DMS 273 treated with DMSO at 0.1 percent for 48 hours (cell line): ENCODE measurements around the gene KCNQ5.

Experiments
- DNase-seq: peaks from one replicate; lab custom pipeline; 2025; lab: John Stamatoyannopoulos, UW

Gene KCNQ5

DNA sequence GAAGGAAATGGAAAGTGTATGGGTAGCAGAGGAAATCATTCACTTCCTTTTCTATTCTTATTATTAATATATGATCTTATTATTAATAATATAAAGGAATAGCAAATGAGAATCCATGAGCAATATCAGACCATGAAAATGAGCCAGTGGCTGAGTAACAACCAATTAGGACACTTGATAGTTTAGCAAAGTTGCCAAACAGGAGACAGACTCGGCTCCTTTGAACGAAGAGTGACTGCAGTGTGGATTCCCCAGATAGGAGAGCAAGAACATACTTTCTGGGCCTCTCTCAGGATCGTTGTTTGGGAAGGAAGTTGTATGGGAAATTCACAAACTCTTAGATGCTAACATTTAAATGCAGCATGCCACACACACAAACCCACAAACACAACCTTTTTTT lies 381.4 kb downstream of the KCNQ5 start:
- DNase-seq: no peak

DNA sequence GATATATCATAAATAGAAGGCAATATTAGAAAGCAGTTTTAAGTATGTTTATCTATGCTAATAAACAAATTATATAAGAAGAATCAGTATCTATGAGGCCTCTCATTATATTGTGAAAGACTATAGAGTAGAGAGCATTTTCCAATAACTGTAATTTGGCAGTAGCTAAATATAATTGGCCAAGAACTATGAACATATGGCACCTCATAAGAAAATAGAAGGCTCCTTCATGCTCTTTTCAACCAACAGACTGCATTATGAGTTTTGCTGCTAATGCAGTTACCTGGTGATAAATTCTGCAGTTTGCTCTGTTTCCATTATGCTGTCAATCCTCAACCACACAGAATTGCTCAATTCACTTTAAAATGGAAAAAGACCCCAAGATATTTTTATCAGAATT lies 382.4 kb downstream of the KCNQ5 start:
- DNase-seq: no peak

DNA sequence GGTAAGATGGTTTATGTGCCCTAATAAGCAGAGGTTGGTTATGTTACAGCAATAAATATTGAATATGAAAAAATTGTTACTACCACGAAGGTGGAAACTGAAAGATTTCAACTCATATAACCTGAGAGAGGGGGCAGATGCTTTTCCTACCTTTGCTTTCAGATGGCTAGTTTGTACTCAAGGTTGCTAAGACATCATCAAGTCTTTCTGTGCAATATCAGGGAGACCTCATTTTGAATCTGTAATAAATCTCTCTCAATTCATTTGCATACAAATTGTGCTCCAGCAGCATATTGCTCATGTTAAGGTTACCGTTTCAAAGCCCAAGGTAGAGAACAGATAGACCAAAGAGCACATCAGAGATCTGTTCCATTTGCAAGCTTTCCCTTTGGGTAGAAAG lies 383.0 kb downstream of the KCNQ5 start:
- DNase-seq: no peak

DNA sequence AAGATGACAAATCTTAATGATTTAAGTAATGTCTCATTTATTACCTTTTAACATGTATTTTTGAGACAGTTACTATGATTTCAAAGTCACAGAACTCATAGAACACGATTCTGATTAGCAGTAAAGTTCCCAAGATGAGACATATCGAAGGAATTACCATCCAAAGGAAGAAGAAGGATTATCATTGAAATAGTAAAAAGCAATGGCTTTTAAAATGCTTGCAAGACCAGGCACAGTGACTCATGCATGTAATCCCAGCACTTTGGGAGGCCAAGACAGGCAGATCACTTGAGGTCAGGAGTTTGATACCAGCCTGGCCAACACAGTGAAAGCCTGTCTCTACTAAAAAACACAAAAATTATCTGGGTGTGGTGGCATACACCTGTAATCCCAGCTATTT lies 384.3 kb downstream of the KCNQ5 start:
- no peak for DNase-seq

DNA sequence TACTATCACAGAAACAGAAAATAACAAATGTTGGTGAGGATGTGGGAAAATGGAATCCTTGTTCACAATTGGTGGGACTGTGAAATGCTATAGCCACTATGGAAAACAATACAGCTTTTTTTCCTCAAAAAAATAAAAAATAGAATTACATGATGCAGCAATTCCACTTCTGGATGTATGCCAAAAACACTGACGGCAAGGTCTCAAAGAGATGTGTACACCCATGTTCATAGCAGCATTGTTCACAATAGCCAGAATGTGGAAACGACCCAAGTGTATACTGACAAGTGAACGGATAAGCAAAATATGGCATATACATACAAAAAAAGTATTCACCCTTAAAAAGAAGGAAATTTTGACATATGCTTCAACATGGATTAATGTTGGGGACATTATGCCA lies 390.1 kb downstream of the KCNQ5 start:
- DNase-seq: no peak

DNA sequence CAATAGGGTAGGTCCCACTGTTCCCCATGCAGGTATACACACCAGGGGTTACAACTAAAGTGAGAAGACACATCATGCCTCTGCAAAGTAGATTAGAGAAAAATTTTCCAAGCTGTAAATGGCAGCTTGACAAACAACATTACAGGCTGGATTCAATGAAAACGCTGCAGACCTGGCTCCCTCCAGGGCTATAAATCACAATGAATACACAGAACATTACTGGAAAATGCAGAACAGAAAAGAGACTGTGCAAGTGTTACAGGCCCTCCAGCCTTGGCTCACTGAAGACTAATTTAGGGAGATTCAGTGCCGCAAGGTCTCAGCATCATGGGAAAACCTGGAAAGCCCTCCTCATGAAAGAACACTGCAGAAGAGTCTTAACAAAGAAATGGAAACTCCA lies 395.6 kb downstream of the KCNQ5 start:
- no peak for DNase-seq

DNA sequence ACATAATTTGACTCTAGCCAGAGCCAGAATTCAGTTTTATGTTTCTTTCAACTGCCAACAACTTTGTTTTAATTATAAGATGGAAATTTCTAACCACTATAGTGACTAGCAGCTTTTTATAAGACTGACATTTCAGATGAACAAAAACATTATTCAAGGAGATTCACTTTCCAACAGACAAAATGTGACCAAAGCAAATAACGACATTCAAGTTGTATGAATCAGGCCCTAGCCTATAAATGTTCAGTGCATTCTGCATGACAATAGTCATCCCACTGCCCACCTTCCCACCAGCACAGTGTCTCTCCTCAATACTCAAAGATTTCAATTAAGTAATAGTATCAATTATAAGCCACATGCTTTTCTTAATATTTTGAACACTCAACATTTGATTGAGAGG lies 402.7 kb downstream of the KCNQ5 start:
- no peak for DNase-seq

DNA sequence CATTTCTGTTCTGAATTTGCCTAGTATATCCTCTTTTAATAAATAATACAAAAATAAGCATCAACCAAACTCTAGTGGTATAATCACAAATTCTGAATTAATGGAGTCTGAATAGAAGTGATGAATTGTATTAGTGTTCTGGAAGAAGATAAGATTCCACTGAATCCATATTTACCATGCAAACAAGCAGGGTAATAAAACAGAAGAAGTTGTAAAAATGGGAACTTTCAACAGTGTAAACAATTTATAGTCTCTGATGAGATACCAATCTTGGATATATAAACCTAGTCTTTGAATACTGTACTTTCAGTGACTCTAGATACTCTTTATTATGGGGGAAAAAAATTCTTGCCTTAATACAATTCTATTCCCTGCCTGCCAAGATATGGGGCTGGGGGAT lies 405.8 kb downstream of the KCNQ5 start:
- DNase-seq: no peak

DNA sequence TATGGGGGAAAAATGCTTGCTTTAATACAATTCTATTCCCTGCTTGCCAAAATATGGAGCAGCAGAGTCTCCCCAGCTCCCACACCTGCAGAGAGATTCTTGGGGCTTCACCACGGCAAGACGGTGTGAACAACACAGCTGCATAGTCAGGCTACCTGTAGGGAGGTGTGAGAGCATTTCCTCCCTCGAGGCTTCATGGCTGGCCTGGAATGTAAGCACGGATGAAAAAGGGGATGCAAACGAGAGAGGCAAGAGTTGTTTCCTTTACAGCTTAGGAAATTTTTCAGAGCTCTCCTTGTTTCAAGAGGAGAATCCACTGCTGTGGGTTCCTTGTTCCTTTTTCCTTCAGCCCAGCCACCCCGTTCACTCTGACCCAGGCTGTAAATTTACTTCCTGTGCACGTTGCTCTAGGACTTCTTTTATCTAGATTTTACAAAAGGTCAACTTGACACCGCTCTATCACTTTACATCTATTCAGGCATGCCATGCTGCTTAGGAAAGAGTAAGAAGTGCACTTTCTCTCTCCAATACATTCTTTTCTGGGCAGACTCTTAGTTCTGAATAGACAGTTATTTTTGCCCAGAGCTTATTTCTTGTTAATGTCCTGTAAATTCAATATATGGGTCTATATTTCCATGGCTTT lies 406.4 kb downstream of the KCNQ5 start:
- DNase-seq: no peak

DNA sequence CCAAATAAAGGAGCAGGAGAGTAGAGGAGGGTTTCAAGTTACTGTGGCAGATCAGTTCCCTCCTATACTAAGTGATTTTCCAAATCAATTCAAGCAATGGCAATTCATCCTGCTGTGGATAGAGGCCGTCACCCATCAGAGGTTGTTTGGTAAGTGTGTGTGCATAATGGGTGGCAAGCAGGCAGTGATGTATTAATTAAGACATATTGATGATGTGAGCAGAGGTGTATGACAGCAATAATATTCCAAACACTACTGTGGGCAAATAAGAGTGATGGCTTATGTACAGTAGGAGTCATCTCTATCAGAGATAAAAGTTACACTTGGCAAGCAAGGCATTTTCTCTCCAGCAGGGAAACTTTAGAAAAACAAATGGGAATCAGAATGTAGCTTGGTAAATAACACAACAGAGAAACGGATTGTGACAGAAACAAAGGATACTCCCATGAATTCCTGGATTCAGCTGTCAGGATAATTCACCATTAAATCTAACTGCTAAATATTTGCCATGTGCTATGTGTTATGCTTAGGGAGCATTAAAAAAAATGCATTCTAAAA lies 407.1 kb downstream of the KCNQ5 start:
- DNase-seq: no peak

DNA sequence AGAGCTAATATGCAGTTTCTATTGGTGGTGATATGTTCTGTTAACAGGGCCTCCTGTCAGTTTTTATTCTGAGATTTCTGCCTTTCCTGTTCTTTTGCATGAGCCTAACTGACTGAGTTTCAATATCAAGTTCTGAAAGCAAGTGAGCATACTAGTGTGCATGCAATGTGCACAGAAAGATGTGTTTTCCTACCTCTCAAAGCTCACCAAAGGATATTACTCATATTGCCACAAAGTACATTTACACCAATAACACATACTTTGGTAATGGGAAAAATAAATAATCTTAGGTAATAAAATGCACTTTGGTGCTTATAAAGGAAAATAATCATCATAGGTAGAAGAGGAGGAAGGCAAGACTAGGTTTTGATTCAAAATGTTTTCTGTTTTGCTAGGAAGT lies 408.4 kb downstream of the KCNQ5 start:
- DNase-seq: no peak

DNA sequence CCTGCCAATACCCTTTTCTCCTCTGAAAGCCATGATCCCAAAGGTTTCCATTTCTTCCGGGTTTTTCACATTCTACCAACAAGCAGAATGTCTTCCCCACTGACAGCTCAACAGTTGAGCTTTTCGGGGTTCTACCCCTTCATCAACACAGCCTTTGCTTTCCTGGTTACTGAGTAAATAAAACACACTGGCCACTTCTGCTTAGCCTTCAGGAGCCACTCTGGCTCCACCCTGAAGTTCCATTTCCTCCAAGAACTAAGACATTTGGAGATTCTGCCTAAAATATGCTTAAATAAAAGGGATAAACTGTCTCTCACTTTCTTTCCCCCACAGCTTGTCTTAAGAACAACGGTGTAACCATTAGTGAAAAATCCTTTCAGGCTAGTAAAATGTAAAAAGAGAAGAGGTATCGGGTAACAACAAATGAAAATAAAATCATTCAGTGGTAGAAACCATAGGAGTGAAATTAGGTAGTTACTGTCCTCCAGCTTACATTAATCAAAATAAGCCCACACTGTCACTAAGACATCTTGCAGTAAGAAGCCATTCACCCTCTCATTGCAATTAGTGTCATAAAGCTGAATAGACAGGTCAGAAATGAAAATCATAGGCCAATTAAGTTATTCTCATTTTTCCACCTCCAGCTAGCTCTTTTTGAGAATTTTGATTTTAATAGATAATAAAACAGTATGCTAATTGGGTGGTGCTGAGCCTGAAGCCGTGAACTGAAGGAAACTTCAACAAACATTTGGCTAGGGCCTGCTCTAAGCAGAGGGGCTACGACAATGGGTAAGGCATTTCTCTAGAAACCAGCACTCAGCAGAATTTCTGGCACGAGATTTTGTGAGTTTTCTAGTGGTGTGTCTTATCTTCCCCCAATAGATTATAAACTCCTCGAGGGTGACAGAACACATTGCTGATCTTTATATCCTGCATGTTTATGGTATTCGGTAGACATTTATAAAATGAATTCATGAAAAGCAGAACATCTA lies 409.2 kb downstream of the KCNQ5 start:
- DNase-seq: no peak

DNA sequence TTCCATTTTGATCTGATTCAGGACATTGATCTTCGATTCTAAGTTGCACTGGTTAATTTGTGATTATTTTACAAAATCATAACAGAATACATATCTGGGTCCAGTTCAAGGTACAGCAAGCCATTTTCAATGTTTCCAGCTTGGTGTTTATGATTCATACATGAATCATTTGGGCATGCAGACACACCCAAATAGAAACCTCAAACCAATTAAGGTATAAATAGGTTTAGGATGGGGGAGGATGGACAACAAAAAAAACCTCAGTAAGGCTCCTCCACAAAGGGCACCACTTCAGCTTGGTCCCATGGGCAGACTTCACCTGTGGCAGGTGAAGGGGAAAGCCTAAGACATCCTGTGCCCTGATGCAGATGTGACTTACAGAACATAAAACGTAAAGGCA lies 410.7 kb downstream of the KCNQ5 start:
- DNase-seq: no peak

DNA sequence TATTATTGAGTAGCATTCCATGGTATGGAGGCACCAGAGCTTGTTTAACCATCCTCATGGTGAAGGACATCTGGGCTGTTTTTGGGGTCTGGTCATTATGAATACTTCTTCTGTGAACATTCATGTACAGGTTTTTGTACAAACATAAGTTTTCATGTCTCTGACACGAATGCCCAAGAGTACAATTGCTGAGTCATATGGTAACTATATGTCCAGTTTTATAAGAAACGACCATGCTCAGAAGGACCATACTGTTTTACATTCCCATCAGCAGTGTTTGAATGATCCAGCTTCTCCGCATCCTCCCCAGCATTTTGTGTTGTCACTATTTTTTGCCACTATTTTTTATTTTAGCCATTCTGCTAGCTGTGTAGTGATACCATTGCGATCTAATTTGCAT lies 414.8 kb downstream of the KCNQ5 start:
- DNase-seq: no peak

DNA sequence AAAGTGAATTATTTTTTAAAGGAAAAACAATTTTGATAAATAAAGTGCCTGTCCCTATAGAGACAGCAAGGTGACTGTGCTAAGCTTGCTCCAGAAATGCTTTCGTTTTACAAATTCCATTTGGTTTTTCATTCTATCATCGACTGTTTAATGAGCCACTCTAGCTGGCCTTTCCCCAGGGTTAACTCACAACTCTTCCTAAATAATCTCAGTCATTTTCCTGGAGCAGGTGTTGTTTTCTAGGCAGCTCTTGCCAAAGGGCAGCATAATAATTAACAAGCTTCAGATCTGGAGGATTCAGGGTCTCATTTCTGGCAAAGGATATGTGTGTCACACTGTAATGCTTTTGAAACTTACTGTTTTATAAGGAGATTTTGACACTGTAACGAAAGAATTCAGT lies 419.2 kb downstream of the KCNQ5 start:
- no peak for DNase-seq

DNA sequence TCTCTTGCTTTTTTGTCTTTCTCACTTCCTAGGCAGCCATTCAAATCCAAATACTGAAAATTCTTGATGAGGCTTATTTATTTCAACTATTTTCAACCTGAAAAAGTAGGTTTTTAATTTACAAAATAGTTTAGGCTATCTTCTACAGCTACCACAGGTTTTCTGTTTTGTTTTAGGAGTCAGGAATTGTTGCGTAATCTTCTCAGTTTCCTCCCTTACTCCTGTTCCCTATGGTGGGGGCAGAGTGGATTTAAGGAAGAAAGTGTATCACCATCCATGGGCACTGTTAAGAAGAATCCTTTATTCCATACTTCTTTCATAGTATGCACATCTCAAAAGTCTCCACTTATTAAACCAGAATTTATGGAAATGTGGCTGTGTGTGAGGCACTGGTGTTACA lies 421.0 kb downstream of the KCNQ5 start:
- no peak for DNase-seq

DNA sequence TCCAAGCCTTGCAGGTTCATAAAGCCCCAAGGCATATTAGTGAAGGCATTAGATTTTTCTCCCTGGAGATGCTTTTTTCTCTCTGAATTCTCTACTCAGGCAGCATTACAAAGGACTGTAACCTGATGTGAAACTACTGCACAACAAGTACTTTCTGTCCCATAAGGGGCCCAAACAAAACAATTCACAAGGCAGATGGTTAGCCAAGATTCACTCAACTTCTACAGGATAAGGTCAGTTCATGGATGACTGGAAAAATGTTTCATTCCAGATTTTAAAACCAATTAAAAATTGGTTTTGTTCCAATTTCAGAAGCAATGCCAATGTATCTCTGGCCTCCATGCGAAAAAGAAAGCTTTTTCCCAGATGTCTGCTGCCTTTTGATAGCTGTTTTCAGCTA lies 421.6 kb downstream of the KCNQ5 start:
- DNase-seq: no peak

DNA sequence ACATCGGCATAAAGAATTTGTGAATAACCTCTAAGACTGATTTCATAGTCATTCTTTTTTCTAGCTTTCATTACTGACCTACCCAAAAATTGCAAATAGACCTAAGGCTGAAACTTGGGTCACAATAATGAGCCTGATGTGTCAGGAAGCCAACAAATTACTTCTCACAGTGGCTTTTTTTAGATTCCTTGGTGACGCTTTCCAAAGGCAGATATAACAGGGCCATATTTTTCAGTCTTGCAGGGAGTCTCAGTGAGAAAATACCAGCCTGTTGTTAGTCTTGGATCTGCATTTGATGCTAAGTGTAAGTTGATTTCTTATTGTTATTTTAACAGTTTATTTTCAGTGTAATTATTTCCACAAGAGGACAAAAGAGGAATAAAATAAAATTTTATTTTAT lies 423.7 kb downstream of the KCNQ5 start:
- DNase-seq: no peak

DNA sequence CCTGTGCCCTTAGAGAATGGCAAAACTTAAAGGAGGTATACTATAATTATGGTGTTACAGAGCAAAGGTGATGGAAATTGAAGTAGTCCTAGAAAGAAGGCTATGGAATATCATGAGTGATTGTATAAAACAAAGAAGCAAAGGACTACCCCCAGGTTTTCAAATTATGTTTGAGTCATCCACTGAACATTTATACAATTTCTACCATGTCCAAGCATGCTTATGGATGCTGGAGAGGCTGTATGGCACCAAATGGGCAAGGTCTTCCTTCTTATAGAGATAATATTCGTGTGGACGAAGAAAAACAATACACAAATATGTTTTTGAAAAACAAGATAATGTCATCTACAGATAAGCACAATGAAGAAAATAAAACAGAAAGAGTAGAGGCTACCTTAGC lies 425.9 kb downstream of the KCNQ5 start:
- DNase-seq: no peak

DNA sequence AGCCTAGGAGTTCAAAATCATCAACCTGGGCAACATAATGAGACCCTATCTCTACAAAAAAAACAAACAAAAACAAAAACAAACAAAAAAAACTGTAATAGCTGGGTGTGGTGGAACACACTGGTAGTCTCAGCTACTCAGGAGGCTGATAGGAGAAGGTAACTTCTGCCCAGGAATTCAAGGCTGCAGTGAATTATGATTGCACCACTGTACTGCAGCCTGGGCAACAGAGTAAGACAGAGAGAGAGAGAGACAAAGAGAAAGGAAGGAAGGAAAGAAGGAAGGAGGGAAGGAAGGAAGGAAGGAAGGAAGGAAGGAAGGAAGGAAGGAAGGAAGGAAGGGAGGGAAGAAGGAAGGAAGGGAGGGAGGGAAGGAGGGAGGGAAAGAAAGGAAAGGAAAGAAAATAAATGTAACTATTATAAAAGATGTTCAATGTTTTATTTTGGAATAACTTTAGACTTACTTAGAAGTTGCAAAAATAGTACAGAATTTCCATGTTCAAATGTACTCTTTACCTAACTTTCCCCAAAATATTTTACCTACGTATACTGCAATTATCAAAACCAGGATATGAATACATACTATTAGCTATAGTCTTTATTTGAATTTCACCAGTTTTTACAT lies 428.2 kb downstream of the KCNQ5 start:
- no peak for DNase-seq

DNA sequence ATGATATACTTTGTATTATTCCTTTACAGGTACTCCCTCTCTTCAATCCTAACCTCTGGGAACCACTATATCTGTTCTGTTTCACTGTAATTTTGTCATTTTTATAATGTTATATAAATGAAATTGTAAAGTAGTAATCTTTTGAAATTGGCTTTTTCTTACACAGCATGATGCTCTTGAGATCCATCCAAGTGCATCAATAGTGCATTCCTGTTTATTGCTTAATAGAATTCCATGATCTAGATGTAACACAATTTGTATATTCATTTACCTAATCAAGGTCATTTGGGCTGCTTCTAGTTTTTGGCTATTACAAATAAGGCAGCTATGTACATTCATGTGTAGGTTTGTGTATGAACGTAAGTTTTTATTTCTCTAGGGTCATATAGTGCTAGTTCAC lies 428.8 kb downstream of the KCNQ5 start:
- no peak for DNase-seq

DNA sequence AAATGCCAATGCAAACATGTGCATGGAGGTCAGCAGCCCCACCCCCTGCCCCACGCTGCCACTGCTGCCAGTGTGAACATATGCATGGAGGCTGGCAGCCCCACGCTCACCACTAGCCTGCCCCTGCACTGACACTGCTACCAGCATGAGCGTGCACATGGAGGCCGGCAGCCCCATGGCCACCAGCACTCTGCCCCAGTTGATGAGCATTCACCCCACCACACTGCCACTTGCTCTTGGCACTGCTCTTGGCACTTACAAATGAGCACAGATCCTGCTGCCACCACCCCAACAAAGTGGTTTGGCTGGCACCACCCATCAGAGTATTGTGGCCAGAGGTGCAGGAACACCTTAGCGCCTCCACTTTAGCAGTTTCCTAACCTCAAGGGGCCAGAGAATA lies 429.3 kb downstream of the KCNQ5 start:
- no peak for DNase-seq

DNA sequence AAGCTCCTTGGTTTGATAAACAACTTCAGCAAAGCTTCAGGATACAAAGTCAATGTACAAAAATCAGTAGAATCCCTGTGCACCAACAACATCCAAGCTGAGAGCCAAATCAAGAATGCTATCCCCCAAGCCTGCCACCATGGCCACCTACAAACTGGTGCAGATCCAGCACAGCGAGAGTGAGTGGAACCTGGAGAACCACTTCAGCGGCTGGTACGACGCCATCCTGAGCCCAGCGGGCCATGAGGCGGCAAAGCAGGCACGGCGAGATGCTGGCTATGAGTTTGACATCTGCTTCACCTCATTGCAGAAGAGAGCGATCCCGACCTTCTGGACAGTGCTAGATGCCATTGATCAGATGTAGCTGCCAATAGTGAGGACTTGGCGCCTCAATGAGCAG lies 433.1 kb downstream of the KCNQ5 start:
- no peak for DNase-seq
